Panc1 (cell line): ENCODE data around the gene SLC34A3.

ENCODE experiments used
- POLR2AphosphoS5 ChIP-seq: IDR thresholded peaks from 2 replicates; pipeline ENCODE4 v1.6.1; 2012; ENCODE audit warnings: mild to moderate bottlenecking, low read depth, low read length, moderate library complexity
- REST ChIP-seq, 2 experiments: IDR thresholded peaks; 2 replicates each; pipeline ENCODE4 v1.6.1; 2011 to 2012; ENCODE audit warnings: low read depth in 2 of 2, control low read depth in 1 of 2, low read length in 1 of 2, mild to moderate bottlenecking in 1 of 2, moderate library complexity in 1 of 2; ENCODE audit not compliant: insufficient read depth in 1 of 2
- SIN3A ChIP-seq: IDR thresholded peaks from 2 replicates; pipeline ENCODE4 v1.6.1; 2012; ENCODE audit warnings: low read depth, mild to moderate bottlenecking, low read length, moderate library complexity, borderline replicate concordance; ENCODE audit not compliant: insufficient read depth
- TF ChIP-seq, protein P1 (sequence below): fragments of 450-650 bp; IDR thresholded peaks from 2 replicates; pipeline ENCODE4 v1.5.1; 2017; ENCODE audit warnings: mild to moderate bottlenecking

- TF ChIP-seq, protein P1, sequence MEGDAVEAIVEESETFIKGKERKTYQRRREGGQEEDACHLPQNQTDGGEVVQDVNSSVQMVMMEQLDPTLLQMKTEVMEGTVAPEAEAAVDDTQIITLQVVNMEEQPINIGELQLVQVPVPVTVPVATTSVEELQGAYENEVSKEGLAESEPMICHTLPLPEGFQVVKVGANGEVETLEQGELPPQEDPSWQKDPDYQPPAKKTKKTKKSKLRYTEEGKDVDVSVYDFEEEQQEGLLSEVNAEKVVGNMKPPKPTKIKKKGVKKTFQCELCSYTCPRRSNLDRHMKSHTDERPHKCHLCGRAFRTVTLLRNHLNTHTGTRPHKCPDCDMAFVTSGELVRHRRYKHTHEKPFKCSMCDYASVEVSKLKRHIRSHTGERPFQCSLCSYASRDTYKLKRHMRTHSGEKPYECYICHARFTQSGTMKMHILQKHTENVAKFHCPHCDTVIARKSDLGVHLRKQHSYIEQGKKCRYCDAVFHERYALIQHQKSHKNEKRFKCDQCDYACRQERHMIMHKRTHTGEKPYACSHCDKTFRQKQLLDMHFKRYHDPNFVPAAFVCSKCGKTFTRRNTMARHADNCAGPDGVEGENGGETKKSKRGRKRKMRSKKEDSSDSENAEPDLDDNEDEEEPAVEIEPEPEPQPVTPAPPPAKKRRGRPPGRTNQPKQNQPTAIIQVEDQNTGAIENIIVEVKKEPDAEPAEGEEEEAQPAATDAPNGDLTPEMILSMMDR, result no peak
- no peak for TF ChIP-seq POLR2AphosphoS5
- no peak for TF ChIP-seq SIN3A
- no peak for TF ChIP-seq REST (IDR thresholded peaks at IDR 0.05; ENCODE audit: insufficient read depth in 1 of 2, low read depth in 2 of 2, low read length in 1 of 2)
These were observed 46.0 kb downstream of the SLC34A3 start for GRCh38 chr9:137276473-137277328.
